ENCODE measurements around the gene NUTF2. TPM values are rescaled to one million over a fixed set of nuclear protein-coding genes. Genes with fewer than 3 reads are reported as not detected.

NUTF2 gene
- total and polyA plus RNA-seq, 8 donors, result 25.8 to 69.1 (median 40.2) TPM

GRCh38 chr16:67804853-67805542 lies 41.7 kb upstream of the NUTF2 start:
- FAIRE-seq, result no peak
- Histone ChIP-seq H3K36me3 (no peaks in the 10 kb centered on the region), H3K27ac (no peak overlapping the region), H3K9me3 (no peaks in the 10 kb centered on the region), H3K4me1 (peaks cover 8 to 12% (median 11%) of the 10 kb centered on the region in 3 donors), H3K27me3 (no peaks in the 10 kb centered on the region), H3K4me3 (peak overlapping the region in 3 of 4 donors; percentile 93 to 99 (median 98))
- no peak for ATAC-seq
- WGBS, 2 donors, result 38 to 55% methylated on average over 4 of the region's 4 CpGs
- DNase-seq, result no peak
- intact Hi-C loops (cut with DNase I), result no loop called here
- no peak for TF ChIP-seq CTCF (IDR thresholded peaks at IDR 0.05)

GRCh38 chr16:67805718-67806427 lies 40.9 kb upstream of the NUTF2 start:
- TF ChIP-seq CTCF (IDR thresholded peaks at IDR 0.05), result no peak
- peak overlapping the region; percentile 93 to 99 (median 97) for H3K4me3 ChIP-seq
- no peaks in the 10 kb centered on the region for H3K9me3 ChIP-seq
- H3K27ac ChIP-seq, result peak overlapping the region; percentile 77 to 83 (median 80)
- H3K4me1 ChIP-seq, result peaks cover 8 to 12% (median 11%) of the 10 kb centered on the region in 3 donors
- DNase-seq (peak in 5 of 6 donors; percentile 42 to 82 (median 60)), FAIRE-seq (no peak), ATAC-seq (peak; percentile 13 to 19 (median 14))
- H3K27me3 ChIP-seq, result no peaks in the 10 kb centered on the region
- no peaks in the 10 kb centered on the region for H3K36me3 ChIP-seq
- 0% methylated on average over 24 to 26 of the region's 26 CpGs for WGBS, 2 donors
- intact Hi-C loops (cut with DNase I), result no loop called here

DNA sequence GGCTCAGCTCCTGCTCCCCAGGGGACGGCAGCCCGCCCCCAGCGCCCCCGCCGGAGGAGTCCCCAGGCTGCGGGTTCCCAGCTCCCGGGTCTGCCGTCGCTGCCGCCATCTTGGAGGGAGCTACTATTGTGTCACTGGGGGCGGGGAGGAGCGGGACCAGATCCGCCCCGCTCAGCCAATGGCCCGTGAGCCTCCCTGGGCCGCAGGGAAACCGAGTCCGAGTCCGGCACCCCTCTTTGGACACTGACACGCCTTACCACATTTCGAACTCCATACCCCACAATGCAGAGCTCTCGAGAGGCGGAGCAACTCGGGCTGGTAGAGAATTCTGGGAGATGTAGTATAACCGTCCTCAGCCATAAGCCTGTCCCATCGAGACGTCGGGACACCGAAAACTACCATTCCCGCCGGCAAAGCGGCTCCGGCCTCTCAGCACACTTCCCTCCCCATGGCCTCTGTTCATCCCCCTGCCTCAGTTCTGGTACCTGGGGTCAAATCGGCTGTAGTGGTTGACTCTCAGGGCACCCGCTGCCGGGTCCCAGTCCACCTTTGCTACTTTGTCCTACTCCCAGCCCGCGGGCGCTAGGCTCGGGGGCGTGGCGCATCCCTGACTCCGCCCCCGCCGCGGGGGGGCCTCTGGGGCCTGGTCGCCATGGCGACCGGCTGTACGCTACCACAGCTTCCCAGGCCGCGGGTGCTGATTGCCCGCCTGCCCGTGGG lies 40.1 kb upstream of the NUTF2 start, which contains the start of the genes RANBP10 and TSNAXIP1:
Gene RANBP10 (minus strand): TSS at position 133 of the 720 bp plus-strand sequence. CDS start 24 bp downstream, at position 109.
Gene TSNAXIP1 (plus strand): TSS at position 462 of the 720 bp plus-strand sequence. CDS start 261 bp downstream, outside the sequence.
- Histone ChIP-seq H3K27me3 (no peaks in the 10 kb centered on the region), H3K4me1 (peaks cover 8 to 12% (median 11%) of the 10 kb centered on the region in 3 donors), H3K27ac (peak within 1 kb of the TSS; percentile 77 to 83 (median 80)), H3K4me3 (peak within 1 kb of the TSS; percentile 93 to 99 (median 97)), H3K9me3 (no peaks in the 10 kb centered on the region), H3K36me3 (no peaks in the 10 kb centered on the region)
- FAIRE-seq (peak; percentile 86), DNase-seq (peak; percentile 92 to 98 (median 97)), ATAC-seq (peak; percentile 91 to 97 (median 94))
- 0% methylated on average over 51 to 54 of the region's 54 CpGs for WGBS, 2 donors
- intact Hi-C loops (cut with DNase I), result no loop called here
- no peak for TF ChIP-seq CTCF (IDR thresholded peaks at IDR 0.05)

DNA sequence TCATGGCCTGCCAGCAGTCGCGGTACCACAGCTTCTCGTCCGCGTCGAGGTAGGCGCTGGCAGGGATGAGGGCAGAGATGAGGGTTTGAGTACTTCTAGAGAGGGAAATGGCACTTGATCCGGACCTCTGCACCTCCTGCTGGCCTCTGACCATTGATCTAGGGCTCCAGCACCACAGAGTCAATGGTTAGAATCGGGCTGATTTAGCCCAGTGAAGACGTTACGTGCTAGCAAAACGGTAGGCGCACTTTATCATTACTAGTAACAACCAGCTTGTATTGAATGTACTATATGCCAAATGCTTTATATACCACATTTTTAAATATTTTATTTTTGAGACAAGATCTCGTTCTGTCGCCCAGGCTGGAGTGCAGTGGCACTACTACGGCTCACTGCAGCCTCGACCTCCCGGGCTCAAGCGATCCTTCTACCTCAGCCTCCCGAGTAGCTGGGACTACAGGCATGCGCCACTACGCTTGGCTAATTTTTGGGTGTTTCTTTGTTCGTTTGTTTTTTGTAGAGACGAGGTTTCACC lies 39.5 kb upstream of the NUTF2 start:
- no peak for FAIRE-seq
- Histone ChIP-seq H3K27me3 (no peaks in the 10 kb centered on the region), H3K36me3 (no peaks in the 10 kb centered on the region), H3K4me1 (peaks cover 8 to 12% (median 11%) of the 10 kb centered on the region in 3 donors), H3K27ac (peak overlapping the region; percentile 1 to 82 (median 50)), H3K4me3 (peak overlapping the region; percentile 93 to 99 (median 97)), H3K9me3 (no peaks in the 10 kb centered on the region)
- WGBS, 2 donors, result 19 to 21% methylated on average over 24 of the region's 24 CpGs
- TF ChIP-seq CTCF (IDR thresholded peaks at IDR 0.05), result no peak
- intact Hi-C loops (cut with DNase I), result no loop called here
- no peak for DNase-seq
- peak in 2 of 4 donors; percentile 14 to 19 for ATAC-seq

Data from pancreas (tissue), 10 donors.